HepG2 (cell line): ENCODE data around the gene ZKSCAN1. TPM values are rescaled to one million over a fixed set of nuclear protein-coding genes. Genes with fewer than 3 reads are reported as not detected.

Source experiments
- DBP ChIP-seq: sonication (generic); formaldehyde crosslinking; IDR thresholded peaks from 2 replicates; pipeline ENCODE4 v1.4.0; 2020; ENCODE audit warnings: missing genetic modification reagents; ENCODE audit errors: not compliant biosample characterization
- DNMT3B ChIP-seq: conservative IDR thresholded peaks from 2 replicates; pipeline ENCODE4 v1.6.1; 2016; ENCODE audit warnings: missing biosample characterization, control low read depth
- DR1 ChIP-seq: sonication (generic); formaldehyde crosslinking; IDR thresholded peaks from 2 replicates; pipeline ENCODE4 v1.8.0; 2021; ENCODE audit warnings: mild to moderate bottlenecking, missing genetic modification reagents, inconsistent platforms
- FOXK1 ChIP-seq: sonication (generic); formaldehyde crosslinking; IDR thresholded peaks from 2 replicates; pipeline ENCODE4 v1.4.0; 2020; ENCODE audit warnings: low read depth, missing genetic modification reagents, borderline replicate concordance
- FOXO1 ChIP-seq: sonication (generic); formaldehyde crosslinking; IDR thresholded peaks from 2 replicates; pipeline ENCODE4 v1.4.0; 2020; ENCODE audit warnings: missing genetic modification reagents
- FOXP4 ChIP-seq: sonication (generic); formaldehyde crosslinking; IDR thresholded peaks from 2 replicates; pipeline ENCODE4 v1.4.0; 2020; ENCODE audit warnings: missing genetic modification reagents
- GABPA ChIP-seq, 2 experiments: IDR thresholded peaks; 2 replicates each; pipeline ENCODE4 v1.6.1; 2011 to 2016; ENCODE audit warnings: low read depth in 2 of 2, low read length in 1 of 2, missing biosample characterization in 1 of 2, missing genetic modification characterization in 1 of 2
- MBD4 ChIP-seq: IDR thresholded peaks from 2 replicates; pipeline ENCODE4 v1.6.1; 2012; ENCODE audit warnings: low read length, inconsistent platforms, borderline replicate concordance
- MBNL3 ChIP-seq: fragments of 250-450 bp; sonication (Bioruptor Pico); conservative IDR thresholded peaks from 2 replicates; pipeline ENCODE4 v1.8.0; 2022; ENCODE audit warnings: mild to moderate bottlenecking, inconsistent platforms
- NBN ChIP-seq: fragments of 450-650 bp; conservative IDR thresholded peaks from 2 replicates; pipeline ENCODE4 v1.6.1; 2017
- RBFOX2 ChIP-seq: fragments of 200-400 bp; formaldehyde crosslinking; IDR thresholded peaks from 2 replicates; pipeline ENCODE4 v1.6.1; 2017; ENCODE audit warnings: low read depth, mild to moderate bottlenecking, low read length
- THYN1 ChIP-seq: sonication (generic); formaldehyde crosslinking; IDR thresholded peaks from 2 replicates; pipeline ENCODE4 v1.8.1; 2023; ENCODE audit warnings: low read depth, mild to moderate bottlenecking, moderate library complexity, missing genetic modification reagents, borderline replicate concordance
- ZHX2 ChIP-seq, 2 experiments: sonication (generic) in 1 of 2; formaldehyde crosslinking in 1 of 2; IDR thresholded peaks; 2 replicates each; pipeline versions ENCODE4 v1.6.1 to v1.9.0; 2014 to 2022; ENCODE audit warnings: antibody characterized with exemption in 1 of 2, borderline replicate concordance in 1 of 2, inconsistent platforms in 1 of 2, low read depth in 1 of 2, missing genetic modification reagents in 1 of 2
- ZNF180 ChIP-seq: sonication (generic); formaldehyde crosslinking; IDR thresholded peaks from 2 replicates; pipeline ENCODE4 v1.4.0; 2020; ENCODE audit warnings: low read depth, missing genetic modification reagents, borderline replicate concordance
- ZNF225 ChIP-seq: sonication (generic); formaldehyde crosslinking; IDR thresholded peaks from 2 replicates; pipeline ENCODE4 v1.4.0; 2020; ENCODE audit warnings: mild to moderate bottlenecking, missing genetic modification reagents
- ZNF317 ChIP-seq: sonication (generic); formaldehyde crosslinking; IDR thresholded peaks from 2 replicates; pipeline ENCODE4 v1.5.0; 2020; ENCODE audit warnings: mild to moderate bottlenecking, missing genetic modification reagents
- ZNF33B ChIP-seq: sonication (generic); formaldehyde crosslinking; IDR thresholded peaks from 2 replicates; pipeline ENCODE4 v1.5.1; 2020; ENCODE audit warnings: mild to moderate bottlenecking, missing genetic modification reagents
- ZNF362 ChIP-seq: sonication (generic); formaldehyde crosslinking; IDR thresholded peaks from 2 replicates; pipeline ENCODE4 v1.4.0; 2020; ENCODE audit warnings: missing genetic modification reagents, mild to moderate bottlenecking, borderline replicate concordance
- ZNF746 ChIP-seq: sonication (generic); formaldehyde crosslinking; IDR thresholded peaks from 2 replicates; pipeline ENCODE4 v1.8.0; 2022; ENCODE audit warnings: mild to moderate bottlenecking, missing genetic modification reagents
- ZNF761 ChIP-seq: sonication (generic); formaldehyde crosslinking; conservative IDR thresholded peaks from 2 replicates; pipeline ENCODE4 v1.4.0; 2020; ENCODE audit warnings: mild to moderate bottlenecking, missing genetic modification reagents
- polyA plus RNA-seq, 8 experiments: library from polyadenylated mRNA; depleted of rRNA in 3 of 8; stranded (reverse) in 7 of 8; unstranded in 1 of 8; fragments of >200 nt; fragmentation: Illumina TruSeq in 4 of 8; extraction: Trizol in 4 of 8; gene quantifications; 2 replicates each; pipeline versions ENCODE4 v1.2.1 to v1.2.3, GENCODE V29; 2011 to 2016; ENCODE audit warnings: low read depth in 4 of 8, missing spikeins in 1 of 8, mixed read lengths in 1 of 8; ENCODE audit not compliant: insufficient read depth in 1 of 8
- total RNA-seq, 5 experiments: library from RNA; depleted of rRNA; stranded (reverse); fragments of >200 nt; fragmentation: Illumina TruSeq; extraction: Trizol; gene quantifications; 2 replicates each; pipeline ENCODE4 v1.2.3, GENCODE V29; 2016; ENCODE audit warnings: low read depth in 1 of 5

Gene ZKSCAN1
- total and polyA plus RNA-seq, 2 of the 13 experiments (the other 11 are each of a cell fraction or from before 2014, with no cell fraction given), result 46.4 to 60.6 TPM

GRCh38 chr7:100080907-100081534 lies 65.6 kb downstream of the ZKSCAN1 start (continued):
- no peak for TF ChIP-seq ZHX2 (IDR thresholded peaks at IDR 0.05; ENCODE audit: low read depth)
- TF ChIP-seq ZHX2 (CRISPR knock-in tag; IDR thresholded peaks at IDR 0.05; ENCODE audit: borderline replicate concordance), result 0 out of 2 replicates have a peak, but pooled peaks have one; percentile 7
- TF ChIP-seq FOXO1 (CRISPR knock-in tag), result no peak
- TF ChIP-seq THYN1, result no peak
- TF ChIP-seq ZNF362, result no peak
- TF ChIP-seq NBN, result no peak
- TF ChIP-seq ZNF225, result no peak
- TF ChIP-seq MBNL3 (CRISPR knock-in tag), result no peak
- no peak for TF ChIP-seq ZNF317
- TF ChIP-seq DBP (CRISPR knock-in tag), result peak; percentile 53
- no peak for TF ChIP-seq MBD4
- no peak for TF ChIP-seq ZNF746 (CRISPR knock-in tag)
- no peak for TF ChIP-seq DNMT3B (CRISPR knock-in tag)
- TF ChIP-seq ZNF33B, result no peak
- TF ChIP-seq ZNF761, result no peak
- TF ChIP-seq FOXP4 (CRISPR knock-in tag), result peak; percentile 10; the same call in 1 of the 2 replicates
- peak; percentile 36; the same call in 1 of the 2 replicates for TF ChIP-seq FOXK1 (CRISPR knock-in tag)
- TF ChIP-seq DR1 (CRISPR knock-in tag), result no peak
- TF ChIP-seq GABPA (IDR thresholded peaks at IDR 0.05; ENCODE audit: low read depth, low read length), result no peak
- TF ChIP-seq GABPA (CRISPR knock-in tag; IDR thresholded peaks at IDR 0.05; ENCODE audit: low read depth), result peak; percentile 68
- no peak for TF ChIP-seq ZNF180
- TF ChIP-seq RBFOX2, result no peak
